Prostate gland (tissue), 2 donors: ENCODE results near the gene ACAD10. TPM values are rescaled to one million over a fixed set of nuclear protein-coding genes. Genes with fewer than 3 reads are reported as not detected.

ENCODE experiments used
- DNase-seq: peaks from one replicate; pipeline ENCODE4 v3.0.0-alpha.2; 2019; ENCODE audit warnings: low spot score
- H3K27ac ChIP-seq, 2 donors: fragments of 200-600 bp; sonication (generic); 2 replicates each; pipeline ENCODE4 v1.5.1; 2017 to 2019
- H3K27me3 ChIP-seq: fragments of 200-600 bp; sonication (generic); replicated peaks from 2 replicates; pipeline ENCODE4 v1.5.1; 2019; ENCODE audit not compliant: insufficient read depth
- H3K36me3 ChIP-seq, 2 donors: fragments of 200-600 bp; sonication (generic); 1 replicate in 1 of 2; 2 replicates in 1 of 2; pipeline versions ENCODE4 v1.5.1 to v1.8.1; 2017 to 2019
- H3K4me1 ChIP-seq: fragments of 200-600 bp; sonication (generic); replicated peaks from 2 replicates; pipeline ENCODE4 v1.5.1; 2019
- H3K4me3 ChIP-seq, 2 donors: fragments of 200-600 bp; sonication (generic); 2 replicates each; pipeline ENCODE4 v1.5.1; 2017 to 2019
- H3K9me3 ChIP-seq: fragments of 200-600 bp; sonication (generic); 2 replicates; pipeline ENCODE4 v1.5.1; 2017
- POLR2A ChIP-seq: fragments of 450-650 bp; IDR thresholded peaks from one replicate; pipeline ENCODE4 v1.6.1; 2016; ENCODE audit warnings: antibody characterized with exemption, mild to moderate bottlenecking
- POLR2AphosphoS5 ChIP-seq: sonication (generic); formaldehyde crosslinking; IDR thresholded peaks from one replicate; pipeline ENCODE4 v1.6.1; 2017; ENCODE audit warnings: antibody characterized with exemption
- WGBS: methylation state at CpG from one replicate; pipeline ENCODE4 v1.1.5; 2018; 5-methylcytosine and 5-hydroxymethylcytosine counted together
- intact Hi-C: fragments of 100-400 bp; cut with DNase I; formaldehyde crosslinking; loops from one replicate; pipeline ENCODE4 v1.14.2; 2022
- total RNA-seq, 2 donors: library from RNA; depleted of rRNA; stranded (reverse); fragments of >200 nt; gene quantifications; one replicate each; pipeline ENCODE4 v1.1.0, GENCODE V29; 2016
- TF ChIP-seq, protein P1 (sequence below), 4 experiments: fragments of 200-600 bp in 2 of 4; fragments of 450-650 bp in 2 of 4; sonication (generic) in 2 of 4; IDR thresholded peaks; 1 replicate in 3 of 4; 2 replicates in 1 of 4; pipeline ENCODE4 v1.5.1; 2016 to 2019; ENCODE audit warnings: antibody characterized with exemption in 4 of 4, mild to moderate bottlenecking in 2 of 4, moderate library complexity in 2 of 4

ACAD10 gene
- total RNA-seq, 2 donors from 2014 or later: 36.8 to 37.5 TPM

DNA sequence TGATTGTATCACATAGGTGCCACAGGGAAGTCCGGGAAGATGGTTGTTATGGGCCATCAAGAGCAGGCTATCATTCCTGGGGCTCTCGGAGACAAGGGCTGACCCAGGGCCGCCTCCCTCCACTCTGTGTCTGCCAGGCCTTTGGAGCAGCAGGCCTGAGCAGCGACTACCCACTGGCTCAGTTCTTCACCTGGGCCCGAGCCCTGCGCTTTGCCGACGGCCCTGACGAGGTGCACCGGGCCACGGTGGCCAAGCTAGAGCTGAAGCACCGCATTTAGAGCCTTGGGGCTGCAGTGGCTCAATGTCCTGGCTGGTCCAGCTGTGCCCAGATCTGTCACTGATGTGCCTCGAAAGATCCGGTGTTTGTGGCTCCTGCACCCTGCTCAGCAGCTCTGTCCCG is 70.3 kb downstream of the ACAD10 start:
- Histone ChIP-seq H3K36me3 (no peaks in the 10 kb centered on the region), H3K4me1 (peaks cover 19% of the 10 kb centered on the region), H3K4me3 (no peak overlapping the region), H3K9me3 (no peaks in the 10 kb centered on the region), H3K27ac (peak overlapping the region; percentile 85 to 87), H3K27me3 (no peaks in the 10 kb centered on the region)
- TF ChIP-seq POLR2A (no peak), POLR2AphosphoS5 (no peak)
- TF ChIP-seq, protein P1, sequence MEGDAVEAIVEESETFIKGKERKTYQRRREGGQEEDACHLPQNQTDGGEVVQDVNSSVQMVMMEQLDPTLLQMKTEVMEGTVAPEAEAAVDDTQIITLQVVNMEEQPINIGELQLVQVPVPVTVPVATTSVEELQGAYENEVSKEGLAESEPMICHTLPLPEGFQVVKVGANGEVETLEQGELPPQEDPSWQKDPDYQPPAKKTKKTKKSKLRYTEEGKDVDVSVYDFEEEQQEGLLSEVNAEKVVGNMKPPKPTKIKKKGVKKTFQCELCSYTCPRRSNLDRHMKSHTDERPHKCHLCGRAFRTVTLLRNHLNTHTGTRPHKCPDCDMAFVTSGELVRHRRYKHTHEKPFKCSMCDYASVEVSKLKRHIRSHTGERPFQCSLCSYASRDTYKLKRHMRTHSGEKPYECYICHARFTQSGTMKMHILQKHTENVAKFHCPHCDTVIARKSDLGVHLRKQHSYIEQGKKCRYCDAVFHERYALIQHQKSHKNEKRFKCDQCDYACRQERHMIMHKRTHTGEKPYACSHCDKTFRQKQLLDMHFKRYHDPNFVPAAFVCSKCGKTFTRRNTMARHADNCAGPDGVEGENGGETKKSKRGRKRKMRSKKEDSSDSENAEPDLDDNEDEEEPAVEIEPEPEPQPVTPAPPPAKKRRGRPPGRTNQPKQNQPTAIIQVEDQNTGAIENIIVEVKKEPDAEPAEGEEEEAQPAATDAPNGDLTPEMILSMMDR (IDR thresholded peaks at IDR 0.05): no peak
- DNase-seq: no peak
- intact Hi-C loops: no loop called here
- 85% methylated on average over 8 of the region's 15 CpGs for WGBS

DNA sequence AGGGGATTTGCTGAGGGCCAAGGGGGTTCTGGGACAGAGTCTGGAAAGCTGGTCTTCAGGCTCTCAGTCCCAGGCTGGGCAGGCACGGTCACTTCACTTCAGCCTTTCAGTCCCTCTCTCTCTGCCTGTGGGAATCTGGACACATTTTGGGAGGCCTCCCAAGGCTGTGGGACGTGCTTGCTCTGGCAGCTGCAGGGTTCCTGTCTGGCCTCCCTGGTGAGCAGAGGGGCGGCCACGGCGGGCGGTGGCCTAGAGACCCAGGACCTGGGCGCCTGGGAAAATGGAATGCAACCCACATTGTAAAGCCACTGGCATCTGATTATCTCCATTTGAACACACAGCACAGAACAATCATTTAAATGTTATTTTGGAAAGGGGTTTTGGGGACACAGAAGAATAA is 70.8 kb downstream of the ACAD10 start:
- Histone ChIP-seq H3K9me3 (no peaks in the 10 kb centered on the region), H3K27me3 (no peaks in the 10 kb centered on the region), H3K4me3 (no peak overlapping the region), H3K4me1 (peaks cover 19% of the 10 kb centered on the region), H3K36me3 (no peaks in the 10 kb centered on the region), H3K27ac (peak overlapping the region; percentile 85 to 87)
- DNase-seq: no peak
- intact Hi-C loops: no loop called here
- TF ChIP-seq, protein P1 (IDR thresholded peaks at IDR 0.05): no peak
- TF ChIP-seq POLR2A (no peak), POLR2AphosphoS5 (no peak)
- 47% methylated on average over 7 of the region's 7 CpGs for WGBS

DNA sequence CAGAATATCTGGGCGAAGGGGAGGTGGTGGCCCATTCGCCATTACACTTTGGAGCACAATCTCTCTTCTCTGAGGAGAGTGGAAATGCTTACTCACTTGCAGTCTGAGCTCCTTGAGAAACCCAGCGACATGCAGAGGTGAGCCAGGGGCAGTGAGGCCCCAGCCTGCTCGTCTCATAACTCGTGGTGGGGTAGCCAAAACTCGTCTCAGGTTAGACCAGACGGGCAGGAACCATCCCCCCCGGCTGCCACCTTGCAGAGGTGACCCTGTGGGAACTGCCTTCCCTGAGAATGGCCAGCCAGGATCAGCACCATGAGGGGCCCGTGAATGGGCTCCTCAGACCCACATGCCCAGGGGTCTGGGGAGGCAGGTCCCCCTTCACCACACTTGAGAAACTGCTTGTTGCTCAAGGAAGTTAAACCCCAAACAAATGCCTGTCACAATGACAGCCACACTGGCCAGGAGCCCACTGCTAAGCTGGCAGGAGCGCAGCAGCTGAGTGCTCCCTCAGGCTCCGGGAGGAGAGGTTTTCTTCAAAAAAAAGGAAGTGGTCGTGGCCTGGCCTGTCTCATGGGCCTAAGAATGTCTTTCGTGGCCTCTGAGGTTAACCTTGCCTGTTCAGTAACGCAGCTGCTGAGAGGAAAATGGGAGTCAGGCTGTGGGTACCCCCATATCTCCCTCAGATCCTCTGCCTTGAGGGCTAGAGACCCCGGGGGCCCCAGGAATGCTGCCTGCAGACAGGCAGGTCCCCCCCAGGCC is 71.7 kb downstream of the ACAD10 start:
- WGBS: 32% methylated on average over 13 of the region's 15 CpGs
- TF ChIP-seq POLR2A (no peak), POLR2AphosphoS5 (no peak)
- TF ChIP-seq, protein P1 (IDR thresholded peaks at IDR 0.05): no peak
- Histone ChIP-seq H3K27ac (peak overlapping the region; percentile 85 to 87), H3K4me1 (peaks cover 19% of the 10 kb centered on the region), H3K9me3 (no peaks in the 10 kb centered on the region), H3K27me3 (no peaks in the 10 kb centered on the region), H3K4me3 (no peak overlapping the region), H3K36me3 (no peaks in the 10 kb centered on the region)
- peak; percentile 61 for DNase-seq
- intact Hi-C loops: no loop called here

DNA sequence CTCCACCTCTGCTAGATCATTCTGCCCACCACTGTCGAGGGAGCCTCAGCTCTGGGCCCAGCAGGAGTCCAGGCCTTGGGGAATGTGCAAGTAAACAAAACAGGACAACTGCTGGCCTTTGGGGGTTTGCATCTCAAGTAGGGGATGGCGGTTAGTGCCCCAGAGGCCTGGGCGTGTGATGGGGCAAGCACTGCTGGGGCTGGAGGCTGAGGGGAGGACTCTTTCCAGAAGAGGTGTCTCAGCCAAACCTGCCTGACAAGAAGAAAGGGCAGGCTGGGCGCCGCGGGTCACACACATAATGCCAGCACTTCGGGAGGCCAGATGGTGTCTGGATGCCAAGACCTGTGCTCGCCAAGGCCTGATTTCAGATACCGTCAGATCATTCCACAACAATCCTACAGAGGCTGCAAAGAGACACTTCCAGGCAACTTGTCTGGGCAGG is 72.3 kb downstream of the ACAD10 start:
- no peaks in the 10 kb centered on the region for H3K27me3 ChIP-seq
- intact Hi-C loops: no loop called here
- 39% methylated on average over 9 of the region's 9 CpGs for WGBS
- H3K36me3 ChIP-seq: no peaks in the 10 kb centered on the region
- H3K4me1 ChIP-seq: peaks cover 19% of the 10 kb centered on the region
- H3K4me3 ChIP-seq: no peak overlapping the region
- DNase-seq: peak; percentile 90
- TF ChIP-seq POLR2AphosphoS5 (peak; percentile 79), POLR2A (peak; percentile 10)
- TF ChIP-seq, protein P1 (IDR thresholded peaks at IDR 0.05): no peak
- H3K9me3 ChIP-seq: no peaks in the 10 kb centered on the region
- H3K27ac ChIP-seq: peak overlapping the region; percentile 85 to 87

DNA sequence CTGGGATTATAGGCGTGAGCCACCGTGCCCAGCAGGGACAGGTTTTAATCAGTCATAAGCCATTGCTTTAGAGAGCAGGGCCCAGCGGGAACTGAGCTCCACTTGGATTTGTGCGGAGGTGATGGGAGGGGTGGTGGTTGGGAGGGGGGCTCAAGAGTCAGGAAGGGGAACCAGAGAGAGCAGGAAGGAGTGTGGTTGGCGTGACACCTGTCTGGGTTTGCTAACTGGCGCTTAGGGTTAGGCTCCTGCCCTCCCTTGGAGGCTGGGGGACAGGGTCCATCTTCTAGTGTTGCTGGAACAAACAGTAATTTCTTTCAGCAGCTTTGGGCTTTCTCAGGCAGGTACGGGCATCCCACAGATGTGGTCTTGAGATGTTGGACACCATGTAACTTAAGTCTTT is 73.4 kb downstream of the ACAD10 start:
- intact Hi-C loops: no loop called here
- Histone ChIP-seq H3K27ac (peak overlapping the region; percentile 85 to 87), H3K27me3 (no peaks in the 10 kb centered on the region), H3K4me1 (peaks cover 19% of the 10 kb centered on the region), H3K9me3 (no peaks in the 10 kb centered on the region), H3K4me3 (no peak overlapping the region), H3K36me3 (no peaks in the 10 kb centered on the region)
- no peak for TF ChIP-seq POLR2A
- TF ChIP-seq, protein P1 (IDR thresholded peaks at IDR 0.05): no peak
- no peak for TF ChIP-seq POLR2AphosphoS5
- 89% methylated on average over 7 of the region's 7 CpGs for WGBS
- DNase-seq: no peak
